CD4-positive, CD25-positive, alpha-beta regulatory T cell (primary cell): ENCODE data around the gene MAP2K5. TPM values are rescaled to one million over a fixed set of nuclear protein-coding genes. Genes with fewer than 3 reads are reported as not detected.

Experiments
- ATAC-seq, 2 donors: fragments of 150-1000 bp; cut with Tn5 transposase; one replicate each; pipeline ENCODE4 v1.10.0; 2021; ENCODE audit warnings: low read depth in 2 of 2, moderate number of reproducible peaks in 2 of 2, moderate library complexity in 1 of 2
- DNase-seq, 3 donors: peaks; one replicate each; pipeline versions ENCODE4 v3.0.0 to v3.0.0-alpha.2; 2012 to 2022; ENCODE audit warnings: mixed read lengths in 1 of 3
- H3K27ac ChIP-seq: one replicate; pipeline ENCODE4 v1.7.0; 2013; ENCODE audit warnings: mild to moderate bottlenecking, low read length; ENCODE audit not compliant: insufficient read depth, poor library complexity, severe bottlenecking
- H3K27me3 ChIP-seq: one replicate; pipeline ENCODE4 v1.7.0; 2013; ENCODE audit warnings: low read length; ENCODE audit not compliant: control insufficient read depth, insufficient read depth
- H3K36me3 ChIP-seq: one replicate; pipeline ENCODE4 v1.7.0; 2013; ENCODE audit warnings: mild to moderate bottlenecking, low read length, moderate library complexity; ENCODE audit not compliant: control insufficient read depth, insufficient read depth
- H3K4me1 ChIP-seq: 2 replicates; pipeline ENCODE4 v1.7.0; 2013; ENCODE audit warnings: mild to moderate bottlenecking, low read length; ENCODE audit not compliant: insufficient read depth, control insufficient read depth, poor library complexity, severe bottlenecking
- H3K4me3 ChIP-seq: one replicate; pipeline ENCODE4 v1.7.0; 2013; ENCODE audit warnings: low read depth, mild to moderate bottlenecking, low read length, moderate library complexity
- H3K9me3 ChIP-seq, 2 experiments: 1 replicate in 1 of 2; 2 replicates in 1 of 2; pipeline ENCODE4 v1.7.0; 2013; ENCODE audit warnings: low read length in 2 of 2, mild to moderate bottlenecking in 1 of 2, moderate library complexity in 1 of 2; ENCODE audit not compliant: control insufficient read depth in 2 of 2
- H3K27ac Mint-ChIP-seq, 3 donors: one replicate each; pipeline ENCODE4 v1.8.0; 2020 to 2022; ENCODE audit warnings: mild to moderate bottlenecking in 3 of 3, mixed read lengths in 3 of 3, moderate library complexity in 2 of 3
- H3K27me3 Mint-ChIP-seq: one replicate; pipeline ENCODE4 v1.8.0; 2022; ENCODE audit warnings: mild to moderate bottlenecking, mixed read lengths
- H3K36me3 Mint-ChIP-seq: one replicate; pipeline ENCODE4 v1.8.0; 2020; ENCODE audit warnings: mixed read lengths
- H3K4me1 Mint-ChIP-seq, 4 donors: one replicate each; pipeline ENCODE4 v1.8.0; 2020 to 2022; ENCODE audit warnings: mixed read lengths in 4 of 4, mild to moderate bottlenecking in 1 of 4
- H3K4me3 Mint-ChIP-seq, 4 donors: one replicate each; pipeline ENCODE4 v1.8.0; 2020 to 2022; ENCODE audit warnings: mild to moderate bottlenecking in 4 of 4, mixed read lengths in 4 of 4, moderate library complexity in 3 of 4
- H3K9me3 Mint-ChIP-seq, 7 donors: one replicate each; pipeline ENCODE4 v1.8.0; 2020 to 2022; ENCODE audit warnings: mixed read lengths in 7 of 7, mild to moderate bottlenecking in 3 of 7, moderate library complexity in 2 of 7
- polyA plus RNA-seq, 4 donors: library from polyadenylated mRNA; unstranded; fragments of 300-500 nt; fragmentation: Illumina TruSeq; gene quantifications; one replicate each; pipeline ENCODE4 v1.2.3, GENCODE V29; 2021
- total RNA-seq: library from RNA; stranded (reverse); gene quantifications from one replicate; pipeline ENCODE4 v1.2.3, GENCODE V29; 2022

Gene MAP2K5
- total and polyA plus RNA-seq, 5 donors from 2014 or later, result 14.5 to 30.8 (median 17.0) TPM

DNA sequence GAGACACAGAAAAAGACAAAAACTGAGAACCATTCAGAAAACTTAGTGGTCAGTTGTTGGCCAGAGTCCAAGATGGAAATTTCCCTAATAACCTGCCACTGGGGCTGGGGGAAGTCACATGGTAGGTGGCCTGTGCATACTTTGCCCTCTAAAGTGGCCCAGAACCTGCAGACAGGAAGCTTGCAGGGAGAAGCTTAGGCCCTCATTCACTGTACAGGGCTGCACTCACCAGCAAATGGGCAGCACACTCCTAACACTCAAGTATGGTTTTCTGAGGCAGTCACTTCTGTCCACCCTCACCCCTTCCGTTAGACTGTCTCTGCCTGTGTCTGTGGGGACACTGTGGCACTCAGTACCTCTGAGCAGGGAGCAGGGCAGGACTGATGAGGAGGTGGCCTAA is 311.9 kb downstream of the MAP2K5 start:
- peaks cover 16% of the 10 kb centered on the region for H3K27me3 Mint-ChIP-seq
- DNase-seq, result no peak

DNA sequence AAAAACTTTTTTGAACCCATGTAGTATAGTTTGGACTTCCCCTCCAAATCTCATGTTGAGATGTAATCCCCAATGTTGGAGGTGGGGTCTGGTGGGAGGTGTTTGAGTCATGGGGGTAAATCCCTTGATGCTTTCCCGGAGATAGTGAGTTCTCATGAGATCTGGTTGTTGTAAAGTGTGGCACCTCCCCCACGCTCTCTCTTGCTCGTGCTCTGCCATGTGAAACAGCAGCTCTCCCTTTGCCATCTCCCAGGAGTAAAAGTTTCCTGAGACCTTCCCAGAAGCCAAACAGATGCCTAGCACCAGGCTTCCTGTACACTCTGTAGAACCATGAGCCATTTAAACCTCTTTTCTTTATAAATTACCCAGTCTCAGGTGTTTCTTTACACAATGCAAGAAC is 313.3 kb downstream of the MAP2K5 start:
- Histone ChIP-seq H3K4me3 (no peak overlapping the region), H3K27me3 (no peaks in the 10 kb centered on the region), H3K36me3 (no peaks in the 10 kb centered on the region), H3K9me3 (no peaks in the 10 kb centered on the region), H3K27ac (no peak overlapping the region), H3K4me1 (no peaks in the 10 kb centered on the region)
- ATAC-seq (no peak), DNase-seq (no peak)
- Mint-ChIP-seq H3K4me3 (no peak overlapping the region), H3K27me3 (peaks cover 14% of the 10 kb centered on the region), H3K36me3 (no peaks in the 10 kb centered on the region), H3K27ac (no peak overlapping the region), H3K4me1 (no peaks in the 10 kb centered on the region), H3K9me3 (peaks cover 0 to 1% (median 0%) of the 10 kb centered on the region in 7 donors)

More for the DNA sequence above, 311.9 kb downstream of the MAP2K5 start:
- ATAC-seq, result no peak
- Histone ChIP-seq H3K27me3 (peaks cover 8% of the 10 kb centered on the region), H3K4me1 (no peaks in the 10 kb centered on the region), H3K9me3 (peaks cover 3 to 4% of the 10 kb centered on the region in 2 experiments), H3K4me3 (no peak overlapping the region), H3K27ac (no peak overlapping the region), H3K36me3 (no peaks in the 10 kb centered on the region)
- Mint-ChIP-seq H3K36me3 (no peaks in the 10 kb centered on the region), H3K4me3 (no peak overlapping the region), H3K9me3 (peaks cover 0 to 1% (median 0%) of the 10 kb centered on the region in 7 donors), H3K27ac (peak overlapping the region in 1 of 3 donors; percentile 17), H3K4me1 (no peaks in the 10 kb centered on the region)

Other genes starting within 250 kb of the MAP2K5 start
- 10.8 TPM for gene C15orf61, start 21.6 kb upstream of the MAP2K5 start, total RNA-seq
- gene C15orf61, start 21.6 kb upstream of the MAP2K5 start, polyA plus RNA-seq, result 10 to 100 TPM in 1 of 4 donors, 1 to 10 TPM in 3; 8.6 to 13.9 (median 9.3) TPM